ENCODE measurements around the gene LRMDA.

LRMDA gene

GRCh38 chr10:75429159-75429827 lies 2.1 kb upstream of the LRMDA start:
- Histone ChIP-seq H3K27ac (no peak overlapping the region), H3K9me3 (ENCODE audit: control insufficient read depth, low read length) (no peaks in the 10 kb centered on the region), H3K9ac (no peak overlapping the region), H3K4me3 (ENCODE audit: low read depth, low read length) (no peak overlapping the region), H3K27me3 (ENCODE audit: control insufficient read depth, insufficient read depth, low read length) (no peaks in the 10 kb centered on the region), H3K4me2 (ENCODE audit: low read length) (no peak overlapping the region), H2AFZ (no peak overlapping the region), H3K4me1 (no peaks in the 10 kb centered on the region), H3K36me3 (ENCODE audit: control insufficient read depth, insufficient read depth, low read length) (no peaks in the 10 kb centered on the region), H3K79me2 (no peaks in the 10 kb centered on the region)
- TF ChIP-seq CTCF (IDR thresholded peaks at IDR 0.05): no peak

DNA sequence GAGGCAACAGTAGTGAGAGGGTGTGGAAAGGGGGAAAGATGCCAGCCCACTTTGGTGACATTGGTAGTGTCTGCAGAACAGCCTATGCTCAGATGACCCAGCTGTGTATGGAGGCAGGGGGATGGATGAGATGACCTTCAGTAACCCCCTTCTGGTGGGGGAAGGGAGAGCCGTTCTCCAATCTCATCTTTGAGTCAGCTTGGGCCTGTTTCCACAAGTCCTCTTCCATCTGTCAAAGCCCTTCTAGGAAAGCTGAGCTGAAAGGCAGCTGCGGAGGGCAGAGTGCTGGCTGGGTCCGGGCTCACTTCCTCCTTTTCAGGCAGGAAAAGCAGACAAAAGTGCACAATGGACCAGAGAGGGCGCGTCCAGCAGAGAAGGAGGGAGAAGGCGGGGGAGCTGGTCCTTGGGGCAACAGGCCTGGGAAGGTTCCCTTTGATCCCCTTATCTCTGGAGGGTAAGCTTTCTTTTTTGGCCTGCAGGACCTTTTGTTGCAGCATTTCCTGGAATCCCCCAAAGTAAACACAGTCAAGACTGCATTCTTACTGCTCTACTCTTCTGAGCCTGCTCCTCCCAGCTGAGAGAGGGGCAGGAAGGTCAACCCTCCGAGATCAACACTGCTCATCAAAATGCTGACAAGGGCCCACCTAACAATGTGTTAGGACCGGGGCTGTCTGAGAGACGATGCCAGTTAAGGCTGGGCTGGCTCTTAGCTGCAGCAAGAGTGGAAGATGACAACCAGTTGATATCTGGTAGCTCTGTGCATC lies 1.2 kb upstream of the LRMDA start:
- Histone ChIP-seq H2AFZ (peak overlapping the region; percentile 15), H3K4me2 (ENCODE audit: low read length) (no peak overlapping the region), H3K4me1 (no peaks in the 10 kb centered on the region), H3K27ac (no peak overlapping the region), H3K4me3 (ENCODE audit: low read depth, low read length) (no peak overlapping the region), H3K36me3 (ENCODE audit: control insufficient read depth, insufficient read depth, low read length) (no peaks in the 10 kb centered on the region), H3K9me3 (ENCODE audit: control insufficient read depth, low read length) (no peaks in the 10 kb centered on the region), H3K79me2 (no peaks in the 10 kb centered on the region), H3K9ac (no peak overlapping the region), H3K27me3 (ENCODE audit: control insufficient read depth, insufficient read depth, low read length) (no peaks in the 10 kb centered on the region)
- TF ChIP-seq CTCF (IDR thresholded peaks at IDR 0.05): no peak

DNA sequence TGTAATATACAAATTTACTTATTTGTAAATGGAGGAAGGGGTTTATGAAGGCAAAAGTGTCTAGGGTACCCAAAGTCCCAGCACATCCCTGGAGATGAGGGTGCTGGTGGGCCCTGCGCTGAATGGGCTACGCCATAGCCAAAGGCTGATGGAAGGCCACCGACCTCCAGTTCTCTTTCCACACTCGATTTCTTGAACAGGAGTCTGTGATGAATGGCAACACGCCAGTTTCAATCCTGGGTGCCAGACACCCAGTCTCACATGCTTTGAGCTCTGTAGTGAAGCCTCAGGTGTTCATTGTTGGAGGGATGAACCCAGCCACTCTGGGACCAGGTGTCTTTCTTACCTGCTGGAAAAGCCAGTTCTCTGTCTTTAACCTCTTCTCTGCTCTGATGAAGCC lies 752 bp downstream of the LRMDA start:
- no peak for TF ChIP-seq CTCF (IDR thresholded peaks at IDR 0.05)
- no peaks in the 10 kb centered on the region for H3K79me2 ChIP-seq
- H3K27ac ChIP-seq: no peak overlapping the region
- no peaks in the 10 kb centered on the region for H3K27me3 ChIP-seq (ENCODE audit: control insufficient read depth, insufficient read depth, low read length)
- no peaks in the 10 kb centered on the region for H3K36me3 ChIP-seq (ENCODE audit: control insufficient read depth, insufficient read depth, low read length)
- H2AFZ ChIP-seq: no peak overlapping the region
- no peaks in the 10 kb centered on the region for H3K9me3 ChIP-seq (ENCODE audit: control insufficient read depth, low read length)
- H3K4me2 ChIP-seq (ENCODE audit: low read length): peak overlapping the region; percentile 78
- H3K4me3 ChIP-seq (ENCODE audit: low read depth, low read length): peak overlapping the region; percentile 68
- no peak overlapping the region for H3K9ac ChIP-seq
- no peaks in the 10 kb centered on the region for H3K4me1 ChIP-seq

GRCh38 chr10:75432763-75433162 lies 1.3 kb downstream of the LRMDA start:
- Histone ChIP-seq H3K9me3 (ENCODE audit: control insufficient read depth, low read length) (no peaks in the 10 kb centered on the region), H2AFZ (no peak overlapping the region), H3K4me3 (ENCODE audit: low read depth, low read length) (no peak overlapping the region), H3K9ac (no peak overlapping the region), H3K4me2 (ENCODE audit: low read length) (no peak overlapping the region), H3K27me3 (ENCODE audit: control insufficient read depth, insufficient read depth, low read length) (no peaks in the 10 kb centered on the region), H3K27ac (no peak overlapping the region), H3K79me2 (no peaks in the 10 kb centered on the region), H3K4me1 (no peaks in the 10 kb centered on the region), H3K36me3 (ENCODE audit: control insufficient read depth, insufficient read depth, low read length) (no peaks in the 10 kb centered on the region)
- no peak for TF ChIP-seq CTCF (IDR thresholded peaks at IDR 0.05)

All from parathyroid adenoma (tissue), 2 donors.